Measurements from ENCODE around the gene C4orf51.
"Not testable (repeated sequence)": the region's sequence is repeated elsewhere in the genome, so short reads cannot be mapped to it uniquely, and the experiment has no call there.

Gene C4orf51

GRCh38 chr4:145679991-145680455 lies at the start of gene C4orf51:
Gene C4orf51, plus strand, starts transcription at chr4:145680146. Its CDS starts 58 bp downstream, at chr4:145680204.
- in situ Hi-C loops (cut with MboI; ENCODE audit: low sequenced_read_pairs), result no loop called here

- in situ Hi-C loops (cut with MboI; ENCODE audit: low sequenced_read_pairs), result no loop called here
Measured at GRCh38 chr4:145635117-145635516, 44.8 kb upstream of the C4orf51 start.

GRCh38 chr4:145635630-145636029 lies 44.3 kb upstream of the C4orf51 start:
- in situ Hi-C loops (cut with MboI; ENCODE audit: low sequenced_read_pairs), result no loop called here

- in situ Hi-C loops (cut with MboI; ENCODE audit: low sequenced_read_pairs), result no loop called here
Measured at GRCh38 chr4:145639186-145639698, 40.7 kb upstream of the C4orf51 start.

- in situ Hi-C loops (cut with MboI; ENCODE audit: low sequenced_read_pairs), result not testable (repeated sequence)
Measured at GRCh38 chr4:145640236-145640635, 39.7 kb upstream of the C4orf51 start.

GRCh38 chr4:145643295-145643694 lies 36.7 kb upstream of the C4orf51 start:
- in situ Hi-C loops (cut with MboI; ENCODE audit: low sequenced_read_pairs), result no loop called here

GRCh38 chr4:145644699-145645098 lies 35.2 kb upstream of the C4orf51 start:
- in situ Hi-C loops (cut with MboI; ENCODE audit: low sequenced_read_pairs), result no loop called here

- in situ Hi-C loops (cut with MboI; ENCODE audit: low sequenced_read_pairs), result no loop called here
Measured at GRCh38 chr4:145656156-145656555, 23.8 kb upstream of the C4orf51 start.

- in situ Hi-C loops (cut with MboI; ENCODE audit: low sequenced_read_pairs), result no loop called here
Measured at GRCh38 chr4:145660064-145660463, 19.9 kb upstream of the C4orf51 start.

GRCh38 chr4:145663194-145663593 lies 16.8 kb upstream of the C4orf51 start:
- in situ Hi-C loops (cut with MboI; ENCODE audit: low sequenced_read_pairs), result no loop called here

GRCh38 chr4:145665773-145666172 lies 14.2 kb upstream of the C4orf51 start:
- in situ Hi-C loops (cut with MboI; ENCODE audit: low sequenced_read_pairs), result no loop called here

- in situ Hi-C loops (cut with MboI; ENCODE audit: low sequenced_read_pairs), result no loop called here
Measured at GRCh38 chr4:145670422-145670821, 9.5 kb upstream of the C4orf51 start.

- in situ Hi-C loops (cut with MboI; ENCODE audit: low sequenced_read_pairs), result no loop called here
Measured at GRCh38 chr4:145679520-145679919, 426 bp upstream of the C4orf51 start.

GRCh38 chr4:145680902-145681301 lies 956 bp downstream of the C4orf51 start:
- in situ Hi-C loops (cut with MboI; ENCODE audit: low sequenced_read_pairs), result no loop called here

GRCh38 chr4:145681518-145681917 lies 1.6 kb downstream of the C4orf51 start:
- in situ Hi-C loops (cut with MboI; ENCODE audit: low sequenced_read_pairs), result no loop called here

- in situ Hi-C loops (cut with MboI; ENCODE audit: low sequenced_read_pairs), result no loop called here
Measured at GRCh38 chr4:145681956-145682355, 2.0 kb downstream of the C4orf51 start.

GRCh38 chr4:145686991-145687390 lies 7.0 kb downstream of the C4orf51 start:
- in situ Hi-C loops (cut with MboI; ENCODE audit: low sequenced_read_pairs), result no loop called here

- in situ Hi-C loops (cut with MboI; ENCODE audit: low sequenced_read_pairs), result no loop called here
Measured at GRCh38 chr4:145690610-145691009, 10.7 kb downstream of the C4orf51 start.

- in situ Hi-C loops (cut with MboI; ENCODE audit: low sequenced_read_pairs), result not testable (repeated sequence)
Measured at GRCh38 chr4:145691416-145691815, 11.5 kb downstream of the C4orf51 start.

- in situ Hi-C loops (cut with MboI; ENCODE audit: low sequenced_read_pairs), result no loop called here
Measured at GRCh38 chr4:145694929-145695328, 15.0 kb downstream of the C4orf51 start.

GRCh38 chr4:145697332-145697731 lies 17.4 kb downstream of the C4orf51 start:
- in situ Hi-C loops (cut with MboI; ENCODE audit: low sequenced_read_pairs), result no loop called here

GRCh38 chr4:145698507-145698906 lies 18.6 kb downstream of the C4orf51 start:
- in situ Hi-C loops (cut with MboI; ENCODE audit: low sequenced_read_pairs), result no loop called here

- in situ Hi-C loops (cut with MboI; ENCODE audit: low sequenced_read_pairs), result no loop called here
Measured at GRCh38 chr4:145703850-145704497, 24.0 kb downstream of the C4orf51 start.
